ENCODE data around the gene QSER1. TPM values are rescaled to one million over a fixed set of nuclear protein-coding genes. Genes with fewer than 3 reads are reported as not detected.

QSER1 gene
- total and polyA plus RNA-seq, 9 of the 15 experiments (the other 6 are each of a cell fraction or from before 2014, with no cell fraction given) = 5.8 to 33.6 (median 22.3) TPM

DNA sequence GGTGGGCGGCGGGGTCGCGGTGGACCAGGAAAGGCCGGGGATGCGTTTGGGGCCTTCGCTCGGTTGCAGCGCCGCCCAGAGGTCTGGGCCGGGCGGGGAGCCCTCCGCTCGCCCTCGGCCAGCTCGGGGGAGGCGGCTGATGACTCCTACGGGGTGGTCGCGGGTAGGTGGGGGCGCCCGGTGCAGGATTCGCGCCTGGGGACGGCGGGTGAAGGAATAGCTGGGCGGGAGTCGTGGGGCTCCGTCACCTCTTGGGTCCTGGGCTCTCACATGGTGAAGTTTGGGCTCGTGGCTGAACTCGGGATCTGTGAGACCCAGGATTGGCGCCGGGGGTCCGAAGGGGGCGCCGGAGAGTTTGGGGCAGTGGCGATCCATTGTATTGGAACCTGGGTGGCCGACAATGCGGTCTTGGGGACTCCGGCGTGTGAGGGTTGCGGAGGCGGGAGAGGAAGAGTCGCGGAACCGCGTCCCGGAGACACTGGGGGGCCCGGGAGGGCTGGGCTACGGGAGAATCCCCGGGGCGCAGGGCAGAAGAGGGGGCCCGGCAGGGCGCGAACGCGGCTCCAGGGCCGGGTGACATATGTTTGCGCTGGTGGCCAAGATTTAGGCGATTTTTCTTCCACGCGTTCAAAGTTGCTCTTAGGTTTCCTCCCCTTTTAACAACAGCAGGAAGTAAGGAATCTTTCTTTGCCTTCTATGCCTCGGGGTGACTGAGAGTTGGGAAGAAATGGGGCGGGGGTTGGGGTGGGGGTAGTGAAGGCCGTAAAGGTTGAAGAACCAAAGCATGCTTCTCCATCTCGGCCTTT, 935 bp downstream of the QSER1 start (continued):
- TF ChIP-seq DMBX1 (CRISPR knock-in tag; IDR thresholded peaks at IDR 0.05; ENCODE audit: borderline replicate concordance) (no peak), NFRKB (IDR thresholded peaks at IDR 0.05; ENCODE audit: low read depth) (no peak; the same call in 1 of the 2 replicates), ETV6 (IDR thresholded peaks at IDR 0.05; ENCODE audit: borderline replicate concordance in 1 of 2, low read depth in 2 of 2, low read length in 1 of 2) (no peak), ETV6 (CRISPR knock-in tag; IDR thresholded peaks at IDR 0.05; ENCODE audit: borderline replicate concordance) (no peak), KDM5B (IDR thresholded peaks at IDR 0.05; ENCODE audit: insufficient replicate concordance, low read depth, low read length) (no peak), SLC30A9 (CRISPR knock-in tag; IDR thresholded peaks at IDR 0.05) (no peak), EWSR1 (IDR thresholded peaks at IDR 0.05; ENCODE audit: borderline replicate concordance, low read depth, partially characterized antibody) (no peak), RBM25 (IDR thresholded peaks at IDR 0.05; ENCODE audit: low read depth, low read length, severe bottlenecking) (no peak), KLF13 (tag; IDR thresholded peaks at IDR 0.05; ENCODE audit: borderline replicate concordance, low read depth) (no peak), SRF (CRISPR knock-in tag; IDR thresholded peaks at IDR 0.05) (no peak), RAD51 (IDR thresholded peaks at IDR 0.05; ENCODE audit: borderline replicate concordance, low read depth) (no peak)
- TF ChIP-seq, protein P1, sequence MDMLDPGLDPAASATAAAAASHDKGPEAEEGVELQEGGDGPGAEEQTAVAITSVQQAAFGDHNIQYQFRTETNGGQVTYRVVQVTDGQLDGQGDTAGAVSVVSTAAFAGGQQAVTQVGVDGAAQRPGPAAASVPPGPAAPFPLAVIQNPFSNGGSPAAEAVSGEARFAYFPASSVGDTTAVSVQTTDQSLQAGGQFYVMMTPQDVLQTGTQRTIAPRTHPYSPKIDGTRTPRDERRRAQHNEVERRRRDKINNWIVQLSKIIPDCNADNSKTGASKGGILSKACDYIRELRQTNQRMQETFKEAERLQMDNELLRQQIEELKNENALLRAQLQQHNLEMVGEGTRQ (CRISPR knock-in tag; IDR thresholded peaks at IDR 0.05) = 0 out of 2 replicates have a peak, but pooled peaks have one; percentile 10
- TF ChIP-seq, protein P2, sequence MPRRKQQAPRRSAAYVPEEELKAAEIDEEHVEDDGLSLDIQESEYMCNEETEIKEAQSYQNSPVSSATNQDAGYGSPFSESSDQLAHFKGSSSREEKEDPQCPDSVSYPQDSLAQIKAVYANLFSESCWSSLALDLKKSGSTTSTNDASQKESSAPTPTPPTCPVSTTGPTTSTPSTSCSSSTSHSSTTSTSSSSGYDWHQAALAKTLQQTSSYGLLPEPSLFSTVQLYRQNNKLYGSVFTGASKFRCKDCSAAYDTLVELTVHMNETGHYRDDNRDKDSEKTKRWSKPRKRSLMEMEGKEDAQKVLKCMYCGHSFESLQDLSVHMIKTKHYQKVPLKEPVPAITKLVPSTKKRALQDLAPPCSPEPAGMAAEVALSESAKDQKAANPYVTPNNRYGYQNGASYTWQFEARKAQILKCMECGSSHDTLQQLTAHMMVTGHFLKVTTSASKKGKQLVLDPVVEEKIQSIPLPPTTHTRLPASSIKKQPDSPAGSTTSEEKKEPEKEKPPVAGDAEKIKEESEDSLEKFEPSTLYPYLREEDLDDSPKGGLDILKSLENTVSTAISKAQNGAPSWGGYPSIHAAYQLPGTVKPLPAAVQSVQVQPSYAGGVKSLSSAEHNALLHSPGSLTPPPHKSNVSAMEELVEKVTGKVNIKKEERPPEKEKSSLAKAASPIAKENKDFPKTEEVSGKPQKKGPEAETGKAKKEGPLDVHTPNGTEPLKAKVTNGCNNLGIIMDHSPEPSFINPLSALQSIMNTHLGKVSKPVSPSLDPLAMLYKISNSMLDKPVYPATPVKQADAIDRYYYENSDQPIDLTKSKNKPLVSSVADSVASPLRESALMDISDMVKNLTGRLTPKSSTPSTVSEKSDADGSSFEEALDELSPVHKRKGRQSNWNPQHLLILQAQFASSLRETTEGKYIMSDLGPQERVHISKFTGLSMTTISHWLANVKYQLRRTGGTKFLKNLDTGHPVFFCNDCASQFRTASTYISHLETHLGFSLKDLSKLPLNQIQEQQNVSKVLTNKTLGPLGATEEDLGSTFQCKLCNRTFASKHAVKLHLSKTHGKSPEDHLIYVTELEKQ (CRISPR knock-in tag; IDR thresholded peaks at IDR 0.05) = no peak
- TF ChIP-seq, protein P3, sequence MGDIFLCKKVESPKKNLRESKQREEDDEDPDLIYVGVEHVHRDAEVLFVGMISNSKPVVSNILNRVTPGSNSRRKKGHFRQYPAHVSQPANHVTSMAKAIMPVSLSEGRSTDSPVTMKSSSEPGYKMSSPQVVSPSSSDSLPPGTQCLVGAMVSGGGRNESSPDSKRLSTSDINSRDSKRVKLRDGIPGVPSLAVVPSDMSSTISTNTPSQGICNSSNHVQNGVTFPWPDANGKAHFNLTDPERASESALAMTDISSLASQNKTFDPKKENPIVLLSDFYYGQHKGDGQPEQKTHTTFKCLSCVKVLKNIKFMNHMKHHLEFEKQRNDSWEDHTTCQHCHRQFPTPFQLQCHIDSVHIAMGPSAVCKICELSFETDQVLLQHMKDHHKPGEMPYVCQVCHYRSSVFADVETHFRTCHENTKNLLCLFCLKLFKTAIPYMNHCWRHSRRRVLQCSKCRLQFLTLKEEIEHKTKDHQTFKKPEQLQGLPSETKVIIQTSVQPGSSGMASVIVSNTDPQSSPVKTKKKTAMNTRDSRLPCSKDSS (IDR thresholded peaks at IDR 0.05; ENCODE audit: low read depth, partially characterized antibody) = no peak
- TF ChIP-seq, protein P4, sequence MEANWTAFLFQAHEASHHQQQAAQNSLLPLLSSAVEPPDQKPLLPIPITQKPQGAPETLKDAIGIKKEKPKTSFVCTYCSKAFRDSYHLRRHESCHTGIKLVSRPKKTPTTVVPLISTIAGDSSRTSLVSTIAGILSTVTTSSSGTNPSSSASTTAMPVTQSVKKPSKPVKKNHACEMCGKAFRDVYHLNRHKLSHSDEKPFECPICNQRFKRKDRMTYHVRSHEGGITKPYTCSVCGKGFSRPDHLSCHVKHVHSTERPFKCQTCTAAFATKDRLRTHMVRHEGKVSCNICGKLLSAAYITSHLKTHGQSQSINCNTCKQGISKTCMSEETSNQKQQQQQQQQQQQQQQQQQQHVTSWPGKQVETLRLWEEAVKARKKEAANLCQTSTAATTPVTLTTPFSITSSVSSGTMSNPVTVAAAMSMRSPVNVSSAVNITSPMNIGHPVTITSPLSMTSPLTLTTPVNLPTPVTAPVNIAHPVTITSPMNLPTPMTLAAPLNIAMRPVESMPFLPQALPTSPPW (CRISPR knock-in tag; IDR thresholded peaks at IDR 0.05) = no peak
- TF ChIP-seq, protein P5, sequence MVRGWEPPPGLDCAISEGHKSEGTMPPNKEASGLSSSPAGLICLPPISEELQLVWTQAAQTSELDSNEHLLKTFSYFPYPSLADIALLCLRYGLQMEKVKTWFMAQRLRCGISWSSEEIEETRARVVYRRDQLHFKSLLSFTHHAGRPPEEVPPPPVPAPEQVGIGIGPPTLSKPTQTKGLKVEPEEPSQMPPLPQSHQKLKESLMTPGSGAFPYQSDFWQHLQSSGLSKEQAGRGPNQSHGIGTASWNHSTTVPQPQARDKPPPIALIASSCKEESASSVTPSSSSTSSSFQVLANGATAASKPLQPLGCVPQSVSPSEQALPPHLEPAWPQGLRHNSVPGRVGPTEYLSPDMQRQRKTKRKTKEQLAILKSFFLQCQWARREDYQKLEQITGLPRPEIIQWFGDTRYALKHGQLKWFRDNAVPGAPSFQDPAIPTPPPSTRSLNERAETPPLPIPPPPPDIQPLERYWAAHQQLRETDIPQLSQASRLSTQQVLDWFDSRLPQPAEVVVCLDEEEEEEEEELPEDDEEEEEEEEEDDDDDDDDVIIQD (CRISPR knock-in tag; IDR thresholded peaks at IDR 0.05) = no peak
